Measurements from ENCODE around the gene ACOXL. TPM values are rescaled to one million over a fixed set of nuclear protein-coding genes. Genes with fewer than 3 reads are reported as not detected.

ACOXL gene
- total and polyA plus RNA-seq, 9 of the 15 experiments (the other 6 are each of a cell fraction or from before 2014, with no cell fraction given) = 0.31 to 0.56 TPM; not detected in 7

DNA sequence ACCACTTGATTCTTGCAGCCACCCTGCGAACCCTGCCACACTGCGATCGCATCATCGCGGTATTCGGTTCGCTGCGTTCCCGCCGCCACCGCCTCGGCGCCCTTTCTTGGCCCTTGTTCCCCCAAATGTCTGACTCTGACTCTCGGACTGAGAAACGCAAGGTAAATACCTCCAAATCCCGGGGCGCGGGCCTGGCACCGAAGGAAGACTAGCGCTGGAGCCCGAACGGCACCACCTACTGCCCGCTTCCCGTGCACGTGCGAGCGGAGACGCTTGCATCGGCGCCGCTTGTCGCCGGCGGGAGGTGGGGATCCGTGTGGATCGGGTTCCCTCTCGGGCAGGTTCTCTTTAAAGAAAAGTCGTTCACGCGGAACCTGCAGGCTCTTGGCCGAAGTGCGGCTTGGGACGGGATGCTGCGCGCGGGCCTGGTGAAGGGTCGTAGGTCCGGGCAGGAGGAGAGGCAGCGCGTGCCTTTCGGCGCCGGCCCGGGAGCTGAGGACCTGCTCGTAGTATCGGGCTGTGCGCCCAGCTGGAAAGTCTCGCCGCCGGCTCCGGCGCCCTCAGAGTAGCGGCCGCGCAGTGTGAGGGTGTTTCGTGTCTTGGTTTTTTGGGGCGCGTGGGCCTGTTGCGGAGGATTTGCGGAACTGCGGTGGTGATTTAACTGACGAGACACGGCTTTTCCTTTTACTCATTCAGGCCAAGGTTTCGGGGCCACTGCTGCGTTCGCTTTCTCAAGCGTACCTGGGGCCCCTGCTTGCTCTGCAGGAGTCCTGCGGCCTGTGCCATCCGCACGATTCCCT is 388.9 kb downstream of the ACOXL start (continued):
- TF ChIP-seq SMAD1 (IDR thresholded peaks at IDR 0.05; ENCODE audit: low read depth, low read length, partially characterized antibody) (no peak), SP1 (CRISPR knock-in tag; IDR thresholded peaks at IDR 0.05) (no peak), CHCHD3 (CRISPR knock-in tag; IDR thresholded peaks at IDR 0.05) (no peak), ZFP1 (CRISPR knock-in tag; IDR thresholded peaks at IDR 0.05) (no peak), ZNF408 (CRISPR knock-in tag; IDR thresholded peaks at IDR 0.05; ENCODE audit: low read depth) (no peak), RBFOX2 (IDR thresholded peaks at IDR 0.05; ENCODE audit: low read depth, low read length) (peak; percentile 72), MCM3 (IDR thresholded peaks at IDR 0.05) (no peak), RB1 (IDR thresholded peaks at IDR 0.05; ENCODE audit: low read depth) (no peak), ESRRB (CRISPR knock-in tag; IDR thresholded peaks at IDR 0.05; ENCODE audit: borderline replicate concordance) (no peak), ZNF583 (CRISPR knock-in tag; IDR thresholded peaks at IDR 0.05) (no peak), SMC3 (conservative IDR thresholded peaks at IDR 0.05; ENCODE audit: insufficient read depth, low read depth, low read length) (no peak), CREB1 (IDR thresholded peaks at IDR 0.05) (peak; percentile 14; the same call in 1 of the 2 replicates), CREB1 (CRISPR knock-in tag; IDR thresholded peaks at IDR 0.05) (no peak; the same call in none of the 2 replicates), ATF1 (CRISPR knock-in tag; IDR thresholded peaks at IDR 0.05) (no peak), ATF1 (tag; IDR thresholded peaks at IDR 0.05) (0 out of 2 replicates have a peak, but pooled peaks have one; percentile 30), BHLHE40 (IDR thresholded peaks at IDR 0.05; ENCODE audit: low read length) (peak; percentile 93), EP400 (IDR thresholded peaks at IDR 0.05) (peak; percentile 43; the same call in 1 of the 2 replicates), ZNF224 (CRISPR knock-in tag; IDR thresholded peaks at IDR 0.05) (0 out of 2 replicates have a peak, but pooled peaks have one; percentile 34), ZNF253 (CRISPR knock-in tag; conservative IDR thresholded peaks at IDR 0.05) (no peak), ZNF133 (CRISPR knock-in tag; IDR thresholded peaks at IDR 0.05) (no peak)
- TF ChIP-seq, protein P1, sequence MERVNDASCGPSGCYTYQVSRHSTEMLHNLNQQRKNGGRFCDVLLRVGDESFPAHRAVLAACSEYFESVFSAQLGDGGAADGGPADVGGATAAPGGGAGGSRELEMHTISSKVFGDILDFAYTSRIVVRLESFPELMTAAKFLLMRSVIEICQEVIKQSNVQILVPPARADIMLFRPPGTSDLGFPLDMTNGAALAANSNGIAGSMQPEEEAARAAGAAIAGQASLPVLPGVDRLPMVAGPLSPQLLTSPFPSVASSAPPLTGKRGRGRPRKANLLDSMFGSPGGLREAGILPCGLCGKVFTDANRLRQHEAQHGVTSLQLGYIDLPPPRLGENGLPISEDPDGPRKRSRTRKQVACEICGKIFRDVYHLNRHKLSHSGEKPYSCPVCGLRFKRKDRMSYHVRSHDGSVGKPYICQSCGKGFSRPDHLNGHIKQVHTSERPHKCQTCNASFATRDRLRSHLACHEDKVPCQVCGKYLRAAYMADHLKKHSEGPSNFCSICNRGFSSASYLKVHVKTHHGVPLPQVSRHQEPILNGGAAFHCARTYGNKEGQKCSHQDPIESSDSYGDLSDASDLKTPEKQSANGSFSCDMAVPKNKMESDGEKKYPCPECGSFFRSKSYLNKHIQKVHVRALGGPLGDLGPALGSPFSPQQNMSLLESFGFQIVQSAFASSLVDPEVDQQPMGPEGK (CRISPR knock-in tag; IDR thresholded peaks at IDR 0.05; ENCODE audit: borderline replicate concordance) = no peak
- TF ChIP-seq, protein P2, sequence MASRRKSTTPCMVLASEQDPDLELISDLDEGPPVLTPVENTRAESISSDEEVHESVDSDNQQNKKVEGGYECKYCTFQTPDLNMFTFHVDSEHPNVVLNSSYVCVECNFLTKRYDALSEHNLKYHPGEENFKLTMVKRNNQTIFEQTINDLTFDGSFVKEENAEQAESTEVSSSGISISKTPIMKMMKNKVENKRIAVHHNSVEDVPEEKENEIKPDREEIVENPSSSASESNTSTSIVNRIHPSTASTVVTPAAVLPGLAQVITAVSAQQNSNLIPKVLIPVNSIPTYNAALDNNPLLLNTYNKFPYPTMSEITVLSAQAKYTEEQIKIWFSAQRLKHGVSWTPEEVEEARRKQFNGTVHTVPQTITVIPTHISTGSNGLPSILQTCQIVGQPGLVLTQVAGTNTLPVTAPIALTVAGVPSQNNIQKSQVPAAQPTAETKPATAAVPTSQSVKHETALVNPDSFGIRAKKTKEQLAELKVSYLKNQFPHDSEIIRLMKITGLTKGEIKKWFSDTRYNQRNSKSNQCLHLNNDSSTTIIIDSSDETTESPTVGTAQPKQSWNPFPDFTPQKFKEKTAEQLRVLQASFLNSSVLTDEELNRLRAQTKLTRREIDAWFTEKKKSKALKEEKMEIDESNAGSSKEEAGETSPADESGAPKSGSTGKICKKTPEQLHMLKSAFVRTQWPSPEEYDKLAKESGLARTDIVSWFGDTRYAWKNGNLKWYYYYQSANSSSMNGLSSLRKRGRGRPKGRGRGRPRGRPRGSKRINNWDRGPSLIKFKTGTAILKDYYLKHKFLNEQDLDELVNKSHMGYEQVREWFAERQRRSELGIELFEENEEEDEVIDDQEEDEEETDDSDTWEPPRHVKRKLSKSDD (conservative IDR thresholded peaks at IDR 0.05; ENCODE audit: low read length) = no peak
- TF ChIP-seq, protein P3, sequence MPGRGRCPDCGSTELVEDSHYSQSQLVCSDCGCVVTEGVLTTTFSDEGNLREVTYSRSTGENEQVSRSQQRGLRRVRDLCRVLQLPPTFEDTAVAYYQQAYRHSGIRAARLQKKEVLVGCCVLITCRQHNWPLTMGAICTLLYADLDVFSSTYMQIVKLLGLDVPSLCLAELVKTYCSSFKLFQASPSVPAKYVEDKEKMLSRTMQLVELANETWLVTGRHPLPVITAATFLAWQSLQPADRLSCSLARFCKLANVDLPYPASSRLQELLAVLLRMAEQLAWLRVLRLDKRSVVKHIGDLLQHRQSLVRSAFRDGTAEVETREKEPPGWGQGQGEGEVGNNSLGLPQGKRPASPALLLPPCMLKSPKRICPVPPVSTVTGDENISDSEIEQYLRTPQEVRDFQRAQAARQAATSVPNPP (IDR thresholded peaks at IDR 0.05; ENCODE audit: borderline replicate concordance, insufficient read depth, insufficient read length) = no peak
- TF ChIP-seq, protein P4, sequence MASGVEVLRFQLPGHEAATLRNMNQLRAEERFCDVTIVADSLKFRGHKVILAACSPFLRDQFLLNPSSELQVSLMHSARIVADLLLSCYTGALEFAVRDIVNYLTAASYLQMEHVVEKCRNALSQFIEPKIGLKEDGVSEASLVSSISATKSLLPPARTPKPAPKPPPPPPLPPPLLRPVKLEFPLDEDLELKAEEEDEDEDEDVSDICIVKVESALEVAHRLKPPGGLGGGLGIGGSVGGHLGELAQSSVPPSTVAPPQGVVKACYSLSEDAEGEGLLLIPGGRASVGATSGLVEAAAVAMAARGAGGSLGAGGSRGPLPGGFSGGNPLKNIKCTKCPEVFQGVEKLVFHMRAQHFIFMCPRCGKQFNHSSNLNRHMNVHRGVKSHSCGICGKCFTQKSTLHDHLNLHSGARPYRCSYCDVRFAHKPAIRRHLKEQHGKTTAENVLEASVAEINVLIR (CRISPR knock-in tag; IDR thresholded peaks at IDR 0.05) = no peak

Data from K562 (cell line).